Measurements from ENCODE around the gene PALM2AKAP2.

Gene PALM2AKAP2

DNA sequence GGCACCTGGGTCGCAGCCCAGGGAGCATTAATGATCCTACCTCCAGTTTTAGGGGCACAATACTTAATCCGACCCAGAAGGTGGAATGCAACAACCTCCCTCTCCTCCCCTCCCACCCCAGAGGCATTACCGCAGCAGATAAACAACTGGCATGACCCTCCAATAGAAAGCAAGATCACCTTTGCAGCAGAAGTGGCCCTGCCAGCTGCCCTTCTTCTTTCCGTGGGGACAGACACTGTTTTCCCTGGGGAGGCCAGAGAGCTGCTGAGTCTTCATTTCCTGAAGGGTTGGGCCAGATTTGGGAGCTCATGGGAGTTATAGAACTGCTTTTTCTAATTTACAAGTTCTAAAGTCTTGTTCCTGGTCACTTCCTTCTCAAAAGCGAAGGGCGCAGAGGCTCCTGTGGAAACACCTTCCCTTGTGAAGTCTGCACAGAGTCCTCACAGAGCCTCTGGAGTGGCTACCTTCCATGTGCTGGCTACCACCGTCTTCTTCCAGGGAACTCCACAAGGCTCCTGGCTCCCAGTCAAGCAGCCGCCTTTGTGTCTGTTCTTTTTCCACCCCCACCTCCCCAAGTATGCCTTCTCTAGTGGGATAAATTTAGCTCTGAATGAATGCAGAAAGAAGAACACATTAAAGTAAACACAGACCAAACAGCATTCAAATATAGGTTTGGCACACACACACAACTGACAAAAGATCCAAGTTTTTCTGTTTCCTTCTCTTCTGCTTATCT, 8.0 kb upstream of the PALM2AKAP2 start:
- DNase-seq (ENCODE audit: low spot score) = no peak

DNA sequence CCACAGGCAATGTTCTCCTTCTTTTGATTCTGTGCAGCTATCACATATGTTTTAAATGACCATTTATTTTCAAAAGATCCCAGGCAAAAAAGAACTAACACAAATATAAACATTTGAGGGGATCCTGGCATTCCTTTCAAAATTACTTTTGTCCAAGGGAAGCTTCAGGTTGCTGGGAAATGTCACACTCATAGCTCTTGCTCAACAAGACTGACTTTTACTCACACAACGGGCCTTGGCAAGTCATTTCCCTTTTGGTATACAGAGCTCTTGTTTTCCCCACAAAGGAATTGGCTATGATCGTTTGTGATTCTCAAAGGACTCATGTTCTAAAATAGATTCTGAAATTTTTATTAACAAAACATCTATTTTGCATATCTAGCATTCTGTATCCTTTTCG, 4.5 kb upstream of the PALM2AKAP2 start:
- no peak for DNase-seq (ENCODE audit: low spot score)

DNA sequence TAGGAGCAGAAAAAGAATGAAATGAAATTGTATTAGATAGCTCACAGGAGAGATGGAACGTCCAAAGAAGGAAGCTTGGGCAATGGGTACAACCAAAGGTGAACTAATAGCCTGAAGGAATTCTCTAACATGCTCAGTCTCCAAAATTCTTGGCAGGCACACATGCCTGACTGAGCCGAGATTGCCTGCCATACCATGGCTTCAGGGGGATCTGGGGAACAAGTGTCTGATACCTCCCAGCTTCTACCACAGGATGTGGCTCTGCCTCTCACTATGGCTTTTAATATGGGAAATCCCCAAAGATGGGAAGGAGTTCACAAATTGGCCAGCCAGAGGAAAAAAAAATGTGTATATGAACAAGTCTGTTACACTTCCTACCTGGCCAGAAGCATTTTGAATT, 3.6 kb upstream of the PALM2AKAP2 start:
- DNase-seq (ENCODE audit: low spot score) = no peak

DNA sequence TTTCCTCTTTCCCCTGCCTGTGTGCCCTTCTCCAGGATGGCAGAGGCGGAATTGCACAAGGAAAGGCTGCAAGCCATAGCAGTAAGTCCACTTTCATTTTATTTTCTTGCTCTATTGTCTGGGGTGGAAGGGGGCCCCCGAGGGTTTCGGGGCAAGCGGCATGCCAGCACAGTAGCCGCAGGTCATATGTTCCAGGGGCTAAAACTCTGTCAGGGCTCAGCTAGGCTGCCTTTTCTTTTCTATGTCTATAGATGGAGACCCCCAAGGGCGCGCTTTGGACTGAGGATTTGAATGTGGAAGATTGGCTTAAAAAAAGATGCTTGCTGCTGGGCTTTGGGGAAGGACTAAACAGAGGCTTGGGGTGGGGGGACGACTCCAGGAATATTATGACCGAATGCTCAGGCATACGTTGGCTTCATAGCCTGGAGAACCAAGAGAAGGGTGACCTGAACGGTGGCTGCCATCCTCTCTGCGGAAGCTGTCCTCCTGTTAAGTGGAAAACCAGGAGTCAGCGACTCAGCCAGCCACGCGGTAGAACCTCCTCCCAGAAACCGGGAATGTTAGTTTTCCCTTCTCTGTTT, 545 bp downstream of the PALM2AKAP2 start:
- no peak for DNase-seq (ENCODE audit: low spot score)

DNA sequence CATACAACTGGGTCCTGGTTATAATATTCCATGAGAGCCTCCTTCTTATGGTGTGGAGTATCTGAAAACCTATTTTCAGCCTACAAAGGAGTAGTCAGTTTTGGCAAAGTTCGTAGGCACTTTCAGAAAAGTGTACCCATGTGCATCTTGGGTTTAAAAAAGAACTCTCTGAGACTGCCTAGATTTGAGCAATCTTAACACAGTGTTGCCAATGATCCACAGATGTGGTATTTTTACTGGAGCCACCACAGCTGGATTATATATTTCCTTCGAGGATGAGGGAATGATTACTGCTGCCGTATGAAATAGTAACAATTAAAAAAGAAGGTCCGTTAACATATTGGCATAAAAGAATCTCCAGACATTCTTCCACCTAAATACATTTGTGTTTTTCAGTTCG, 1.1 kb downstream of the PALM2AKAP2 start:
- no peak for DNase-seq (ENCODE audit: low spot score)

DNA sequence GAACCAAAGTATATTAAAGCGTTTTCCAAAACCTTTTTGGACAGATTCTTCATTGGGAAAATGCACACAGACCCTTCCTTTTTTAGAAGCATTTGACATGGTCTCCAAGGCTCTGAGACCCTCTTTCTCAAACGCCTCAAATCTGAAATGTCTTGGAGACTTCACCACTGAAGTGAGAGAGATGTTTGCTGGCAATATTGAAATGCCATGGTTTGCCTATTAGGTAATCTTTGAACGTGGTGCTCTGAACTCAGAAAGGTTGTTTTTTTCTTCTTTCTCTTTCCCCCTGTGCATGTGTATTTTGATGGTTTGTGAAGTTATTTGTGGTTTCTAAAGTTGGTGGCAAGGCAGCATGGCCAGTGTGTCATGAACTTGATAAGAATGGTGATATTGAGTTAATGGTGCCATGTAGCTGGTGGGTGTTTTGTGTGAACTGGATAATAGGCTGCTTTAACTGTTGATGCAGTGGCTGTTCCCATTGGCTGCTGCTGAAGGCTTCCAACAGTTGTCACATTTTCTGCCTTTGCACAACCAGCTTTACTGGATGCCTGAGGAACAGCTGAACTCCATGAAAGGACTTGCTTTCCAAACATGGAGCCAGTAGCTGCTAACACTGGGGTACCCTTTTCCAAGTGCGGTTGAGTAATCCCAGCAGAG, 1.7 kb downstream of the PALM2AKAP2 start:
- no peak for DNase-seq (ENCODE audit: low spot score)

DNA sequence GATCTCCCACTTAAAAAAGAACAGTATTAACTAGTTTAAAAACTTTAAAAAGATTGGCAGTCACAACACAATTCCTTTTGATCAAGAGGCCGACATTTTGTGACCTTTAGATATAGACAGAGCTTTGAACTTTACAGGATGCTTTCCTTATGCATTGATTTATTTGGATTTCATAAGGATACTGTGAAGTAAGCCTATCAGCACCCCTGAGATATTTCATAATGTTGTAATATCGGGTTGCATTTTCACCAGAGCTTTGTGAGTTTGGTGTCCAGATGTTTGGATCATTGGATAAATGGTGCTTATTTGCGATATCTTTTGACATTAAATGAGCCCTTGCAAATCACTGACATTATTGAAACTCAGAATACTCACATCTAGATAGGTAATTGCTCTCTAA, 7.7 kb downstream of the PALM2AKAP2 start:
- no peak for DNase-seq (ENCODE audit: low spot score)

DNA sequence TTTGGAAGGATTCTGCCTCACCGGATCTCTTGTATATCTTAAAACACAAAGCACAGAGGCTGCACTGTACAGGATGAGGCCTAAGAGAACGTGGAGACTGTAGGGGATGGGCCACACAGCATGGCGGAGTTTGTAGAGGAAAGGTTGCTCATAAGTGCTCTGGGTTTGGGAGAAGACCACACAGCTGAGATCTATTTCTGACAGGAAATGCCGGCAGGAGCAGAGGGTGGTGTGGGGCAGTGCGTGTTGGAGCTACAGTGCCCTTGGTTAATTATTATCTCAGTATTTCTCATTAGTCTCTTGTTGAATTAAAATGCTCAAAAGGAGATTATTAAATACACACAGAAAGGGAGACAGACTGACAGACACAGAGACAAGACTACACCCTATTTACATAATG, 9.6 kb downstream of the PALM2AKAP2 start:
- DNase-seq (ENCODE audit: low spot score) = no peak

DNA sequence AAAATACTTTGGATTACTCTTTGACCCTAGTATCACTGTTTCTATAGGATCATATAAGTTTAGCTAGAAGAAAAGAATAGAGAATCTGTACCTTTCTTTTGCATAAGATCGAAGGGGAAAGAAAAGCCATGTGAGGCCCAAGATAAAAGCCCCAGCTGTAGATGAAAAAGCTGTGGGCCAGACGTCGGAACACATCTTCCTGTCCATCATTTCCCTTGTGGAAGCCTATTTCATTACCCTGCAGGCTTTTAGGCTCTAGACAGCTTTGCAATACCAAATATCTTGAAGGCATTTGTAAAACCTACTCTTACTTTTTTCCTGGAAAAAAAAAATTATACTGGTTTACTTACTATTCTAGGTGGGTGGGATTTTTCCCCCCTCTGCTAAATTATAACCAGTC, 10.0 kb downstream of the PALM2AKAP2 start:
- no peak for DNase-seq (ENCODE audit: low spot score)

DNA sequence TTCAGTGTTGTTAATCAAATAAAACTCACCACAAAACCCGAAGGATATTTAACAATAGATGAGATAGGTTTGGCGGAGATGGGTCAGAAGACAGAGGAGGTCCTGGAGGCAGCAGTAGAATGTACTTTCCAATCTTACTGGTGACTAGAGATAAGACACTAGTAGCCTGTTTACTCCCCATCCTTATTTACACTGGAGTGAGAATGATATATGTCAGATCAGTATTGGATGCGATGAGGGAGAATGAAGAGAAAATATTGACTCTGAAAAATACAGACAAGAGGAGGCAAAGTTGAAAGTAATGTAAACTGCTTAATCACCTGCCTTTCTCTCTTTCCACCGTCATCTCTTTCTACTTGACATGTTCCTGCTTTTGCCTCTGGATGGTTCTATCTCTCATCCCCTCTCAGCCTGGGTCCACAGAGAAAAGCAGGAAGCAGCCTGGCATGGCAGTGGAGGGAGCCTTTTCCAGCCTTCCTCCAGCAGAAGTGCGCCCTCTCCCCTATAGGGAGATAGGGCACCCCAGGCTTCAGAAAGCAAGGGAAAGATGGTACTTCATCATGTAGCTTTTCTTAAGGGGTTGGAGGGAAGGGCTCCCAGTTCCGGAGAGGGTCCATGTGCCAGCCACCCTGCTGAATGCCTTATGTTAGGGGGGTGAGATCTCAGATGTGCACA, 11.1 kb downstream of the PALM2AKAP2 start:
- DNase-seq (ENCODE audit: low spot score) = no peak

DNA sequence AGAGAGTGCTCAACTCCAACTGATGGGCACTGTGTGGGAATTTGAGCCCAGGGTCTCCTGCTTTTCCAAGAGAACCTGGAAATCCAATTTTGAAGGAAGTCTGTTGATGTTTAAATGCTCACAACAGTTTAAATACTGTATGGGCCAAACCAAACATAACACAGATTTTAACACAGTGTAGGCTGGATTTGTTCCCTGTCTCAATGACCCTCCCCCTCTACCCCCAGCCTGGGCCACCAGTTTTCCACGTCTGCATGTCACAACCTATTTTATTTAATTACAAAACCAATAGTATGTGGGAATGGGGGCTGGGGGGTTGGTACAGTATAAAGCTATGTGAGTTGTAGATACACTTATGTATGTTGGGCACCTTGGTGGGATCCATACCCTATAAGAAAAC, 11.7 kb downstream of the PALM2AKAP2 start:
- DNase-seq (ENCODE audit: low spot score) = no peak

DNA sequence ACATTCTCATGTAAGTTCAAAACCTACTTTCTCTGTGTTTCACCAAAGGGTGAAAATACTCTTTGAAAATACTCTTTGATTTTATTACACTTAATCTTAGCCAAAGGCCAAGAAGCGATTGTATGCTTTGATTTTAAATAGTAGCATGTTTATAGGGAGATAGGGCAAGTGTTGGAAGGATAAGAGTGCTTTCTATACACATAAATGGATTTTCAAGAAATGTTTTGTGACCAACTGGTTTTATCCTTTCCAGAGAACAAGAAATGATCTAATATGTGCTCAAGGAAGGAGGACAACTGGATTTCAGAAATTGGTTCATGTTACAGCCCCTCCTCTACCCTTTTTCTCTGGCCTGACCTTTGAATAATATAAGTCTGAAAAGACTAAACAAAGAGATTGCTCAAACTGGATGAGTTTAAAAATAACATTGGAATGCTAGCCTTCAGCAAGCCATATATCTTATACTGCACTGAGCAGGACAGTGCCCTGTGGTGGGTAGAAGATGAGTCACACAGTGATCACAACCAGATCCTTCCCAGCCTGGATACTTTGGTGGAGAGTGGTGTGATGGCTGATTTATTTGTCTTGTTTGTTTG, 13.1 kb downstream of the PALM2AKAP2 start:
- DNase-seq (ENCODE audit: low spot score) = no peak

DNA sequence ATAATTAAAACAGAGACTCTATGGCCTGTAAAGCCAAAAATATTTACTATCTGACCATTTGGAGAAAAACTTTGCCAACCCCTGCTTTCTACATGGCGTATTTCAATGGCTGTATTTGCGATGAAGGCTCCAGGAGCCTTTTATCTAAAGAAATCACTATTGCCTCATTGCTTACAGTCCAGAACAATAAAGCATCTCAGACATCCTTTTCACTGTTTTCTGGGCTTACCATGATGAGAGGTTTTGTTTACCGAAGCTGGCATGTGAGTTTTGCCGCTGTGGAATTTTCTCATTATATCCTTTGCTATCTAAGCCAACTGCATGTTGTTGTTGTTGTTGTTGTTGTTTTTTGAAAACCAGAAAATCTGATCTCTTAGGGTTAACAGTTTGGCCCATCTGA, 13.9 kb downstream of the PALM2AKAP2 start:
- no peak for DNase-seq (ENCODE audit: low spot score)

DNA sequence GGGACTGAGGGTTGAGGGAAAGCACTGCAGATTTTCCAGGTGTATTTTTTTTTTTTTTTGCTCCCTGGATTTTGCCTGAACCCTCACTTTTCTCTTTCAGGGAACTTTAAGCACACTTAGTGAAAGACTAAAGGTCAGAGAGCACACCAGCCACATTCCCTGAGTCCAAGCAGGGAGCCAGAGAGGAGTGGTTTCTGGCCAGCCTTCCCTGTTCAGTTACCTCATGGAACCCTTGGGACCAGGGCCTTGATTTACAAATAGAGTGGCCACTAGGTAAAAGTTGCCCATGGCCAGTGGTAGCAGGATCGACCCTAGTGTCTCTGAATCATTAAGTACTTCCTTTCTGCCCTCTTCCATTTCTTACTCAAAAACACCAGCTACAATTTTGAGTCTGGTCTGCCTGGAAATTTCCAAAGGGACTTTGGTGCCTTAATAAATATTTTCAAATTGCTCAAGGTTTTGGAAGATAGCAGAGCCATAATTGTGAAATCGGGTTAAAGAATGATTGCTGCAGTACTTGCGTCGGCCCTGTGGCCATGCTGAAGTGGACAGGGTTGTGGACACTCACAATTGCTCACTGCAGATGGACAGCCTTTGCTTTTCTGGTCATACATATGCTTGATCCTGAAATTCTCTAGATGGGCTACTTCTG, 14.5 kb downstream of the PALM2AKAP2 start:
- DNase-seq (ENCODE audit: low spot score) = no peak

DNA sequence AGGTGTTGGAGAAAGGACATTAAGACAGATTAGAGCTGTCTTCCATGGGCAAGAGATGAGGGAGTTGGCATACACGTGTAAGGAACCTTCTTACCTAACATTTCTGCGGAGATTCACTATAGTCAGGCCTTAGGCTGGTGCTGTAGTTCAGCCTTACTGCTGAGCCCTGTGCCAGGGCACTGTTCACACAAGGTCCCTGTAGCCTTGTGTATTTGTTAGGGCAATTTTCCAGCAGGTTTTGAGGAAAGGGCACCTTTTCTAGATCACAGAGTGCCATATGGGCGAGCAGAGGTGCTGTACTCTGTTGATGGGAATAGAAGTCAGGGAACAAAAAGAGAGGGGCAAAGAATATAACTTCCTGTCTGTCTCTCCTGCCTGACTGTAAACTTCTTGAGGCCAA, 15.6 kb downstream of the PALM2AKAP2 start:
- no peak for DNase-seq (ENCODE audit: low spot score)

DNA sequence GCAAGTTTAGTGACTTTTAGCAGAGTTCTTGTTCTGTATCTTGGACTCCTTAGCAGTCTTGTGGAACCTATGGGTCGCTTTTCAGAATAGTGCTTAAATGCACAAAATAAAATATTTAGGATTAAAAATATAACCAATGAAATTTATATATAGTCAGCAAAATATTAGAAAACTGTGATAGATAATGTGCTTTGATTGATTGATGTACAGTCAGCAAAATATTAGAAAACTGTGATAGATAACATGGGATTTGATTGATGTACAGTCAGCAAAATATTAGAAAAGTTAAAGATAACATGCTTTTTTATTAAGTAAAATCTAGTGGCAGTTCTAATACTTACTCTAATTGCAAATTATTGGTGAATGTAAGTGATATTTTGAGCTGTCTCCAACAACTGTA, 16.1 kb downstream of the PALM2AKAP2 start:
- no peak for DNase-seq (ENCODE audit: low spot score)

DNA sequence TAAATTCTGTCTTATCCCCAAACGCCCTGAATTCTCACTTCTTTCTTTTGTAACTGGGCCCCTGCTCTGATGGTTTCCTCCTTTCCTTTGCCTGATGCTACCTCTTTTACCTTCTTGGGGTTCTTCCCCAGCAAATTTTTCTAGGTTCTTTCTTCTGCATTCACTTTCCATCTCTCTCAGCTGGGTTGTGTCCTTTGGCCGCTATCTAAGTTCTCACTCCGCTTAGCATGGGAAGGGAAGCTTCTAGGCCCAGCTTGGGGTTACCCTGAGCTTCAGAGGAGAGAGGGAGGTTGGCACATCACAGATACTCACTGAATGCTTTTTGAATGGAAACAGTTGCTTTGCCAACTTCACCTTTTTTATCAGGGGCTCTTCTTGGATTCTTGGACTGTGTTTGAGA, 17.0 kb downstream of the PALM2AKAP2 start:
- DNase-seq (ENCODE audit: low spot score) = no peak

DNA sequence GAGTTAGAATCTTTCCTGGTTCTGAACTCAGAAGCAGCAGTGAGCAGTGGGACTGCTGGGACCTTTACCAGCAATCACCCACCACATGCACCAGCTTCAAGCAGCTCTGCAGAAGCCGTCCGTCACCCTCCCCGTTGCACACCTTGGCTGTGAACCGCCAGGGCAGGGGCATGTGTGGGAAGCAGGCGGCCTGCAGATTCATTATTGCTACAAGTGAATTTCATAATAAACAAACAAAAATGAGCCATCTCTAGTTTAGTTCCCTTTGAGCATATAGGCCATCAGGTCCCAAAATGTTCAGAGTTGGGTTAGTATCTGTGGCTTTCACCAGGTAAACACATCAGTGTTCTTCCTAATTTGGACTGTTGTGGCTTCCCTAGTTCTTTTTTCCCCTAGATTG, 17.5 kb downstream of the PALM2AKAP2 start:
- no peak for DNase-seq (ENCODE audit: low spot score)

DNA sequence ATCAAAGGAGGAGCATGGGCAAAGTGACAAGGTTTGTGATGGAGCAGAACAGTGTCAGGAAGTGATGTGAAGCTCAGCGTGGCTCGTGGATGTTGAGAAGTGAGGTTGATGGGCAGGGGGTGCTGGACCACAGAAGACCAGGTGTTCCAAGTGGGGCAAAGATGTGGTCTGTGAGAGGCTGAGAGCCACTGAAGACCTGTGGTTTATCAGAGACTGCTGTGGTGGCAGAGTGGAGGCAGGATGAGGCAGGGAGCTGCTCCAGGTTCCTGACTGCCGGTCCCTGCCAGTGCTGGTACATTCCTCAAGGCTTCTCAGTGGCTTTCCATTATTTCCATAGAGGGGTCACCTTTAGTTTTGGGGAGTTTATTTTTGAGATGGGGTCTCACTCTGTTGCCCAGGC, 19.1 kb downstream of the PALM2AKAP2 start:
- no peak for DNase-seq (ENCODE audit: low spot score)

DNA sequence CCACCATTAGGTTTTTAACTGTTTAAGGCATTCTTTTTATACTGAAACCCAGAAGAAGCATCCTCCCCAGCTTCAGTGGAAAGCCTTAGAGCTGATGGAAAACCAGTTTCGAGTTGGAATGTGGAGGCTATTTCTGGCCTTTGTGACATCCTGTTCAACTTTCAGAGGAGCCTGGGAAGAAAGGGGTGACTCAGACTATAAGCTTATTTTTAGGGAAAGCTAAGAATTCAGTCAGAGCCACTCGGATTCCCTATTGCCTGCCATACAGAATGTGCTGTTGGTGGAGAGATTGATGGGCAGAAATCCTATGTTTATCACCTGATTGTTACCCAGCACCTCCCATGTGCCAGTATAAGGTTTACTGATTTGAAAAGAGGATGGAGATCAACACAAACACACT, 19.8 kb downstream of the PALM2AKAP2 start:
- DNase-seq (ENCODE audit: low spot score) = no peak

DNA sequence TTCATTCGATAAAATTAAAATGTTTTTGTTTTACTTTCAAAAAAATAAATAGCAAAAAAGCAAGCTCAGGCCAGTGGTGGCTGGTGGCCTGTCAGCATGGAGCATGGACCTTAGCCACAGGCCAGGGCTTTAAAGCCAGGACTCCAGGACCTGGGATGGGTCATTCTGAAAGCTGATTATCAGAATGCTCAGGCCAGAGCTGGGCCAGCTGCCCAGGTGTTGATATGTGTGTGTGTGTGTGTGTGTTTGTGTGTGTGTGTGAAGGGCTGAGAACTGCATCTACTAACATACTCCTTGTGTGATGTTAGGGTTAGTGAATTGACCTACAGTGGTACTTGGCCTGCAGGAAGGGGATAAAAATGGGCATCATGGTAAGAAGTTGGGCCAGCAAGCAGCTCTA, 21.5 kb downstream of the PALM2AKAP2 start:
- DNase-seq (ENCODE audit: low spot score) = no peak

DNA sequence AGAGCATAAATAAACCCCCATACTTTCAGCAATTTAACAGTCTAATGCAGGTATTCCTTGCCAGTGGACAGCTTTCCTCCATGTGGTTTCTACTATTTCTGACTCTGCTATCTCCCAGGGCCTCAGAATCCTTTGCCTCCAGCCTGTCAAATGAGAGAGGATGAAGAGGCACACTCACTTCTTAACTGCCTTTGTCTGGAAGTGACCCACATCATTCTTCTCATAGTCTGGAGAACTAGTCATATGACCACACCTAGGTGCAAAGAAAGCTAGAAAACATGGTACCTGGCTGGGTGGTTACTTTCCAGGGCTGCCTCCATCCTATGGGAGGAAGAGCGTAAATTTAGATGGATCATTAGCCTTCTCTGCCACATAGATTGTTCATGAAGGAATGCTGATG, 22.5 kb downstream of the PALM2AKAP2 start:
- no peak for DNase-seq (ENCODE audit: low spot score)

All from activated CD4-positive, alpha-beta T cell treated with anti-CD3 and anti-CD28 coated beads, Interleukin-2, Interleukin-4, amounts not matched to agents 100 ng/mL and 50 ng/mL, durations not matched to agents 16 hours and 8 hours (primary cell).